Stimulated activated CD8-positive, alpha-beta memory T cell treated with anti-CD3 and anti-CD28 coated beads, Interleukin-7, amount 100 ng/mL, for 48 hours (primary cell): ENCODE measurements around the gene PDIK1L.

ENCODE experiments used
- DNase-seq, 2 donors: peaks; one replicate each; pipeline ENCODE4 v3.0.0-alpha.2; 2020; ENCODE audit warnings: low read depth in 1 of 2; ENCODE audit errors: extremely low read depth in 1 of 2

PDIK1L gene

GRCh38 chr1:26169198-26169554 lies 57.6 kb downstream of the PDIK1L start:
- no peak for DNase-seq

GRCh38 chr1:26169669-26170471 lies 58.2 kb downstream of the PDIK1L start, which contains the start of gene ZNF593:
Gene ZNF593 (plus strand): TSS chr1:26169908. CDS start chr1:26169984, 76 bp downstream.
- DNase-seq, result peak; percentile 87 to 88

- DNase-seq, result no peak
Observed at GRCh38 chr1:26170472-26170821, 58.8 kb downstream of the PDIK1L start.

GRCh38 chr1:26171084-26172072 lies 59.8 kb downstream of the PDIK1L start, which contains the start of gene ZNF593OS:
Gene ZNF593OS (minus strand): TSS chr1:26171832. CDS start chr1:26171661, 171 bp downstream.
- no peak for DNase-seq
